Fibroblast of lung (primary cell): ENCODE results near the gene HDAC4. TPM values are rescaled to one million over a fixed set of nuclear protein-coding genes. Genes with fewer than 3 reads are reported as not detected.

Experiments used
- DNase-seq, 2 donors: peaks; one replicate each; pipeline versions ENCODE4 v3.0.0 to v3.0.0-alpha.2; 2010; ENCODE audit warnings: low read depth in 2 of 2
- H2AFZ ChIP-seq: 2 replicates; pipeline ENCODE4 v1.5.1; 2012; ENCODE audit warnings: low read length, control low read depth, inconsistent platforms
- H3K27ac ChIP-seq: 2 replicates; pipeline ENCODE4 v1.5.1; 2011; ENCODE audit warnings: low read length, control low read depth; ENCODE audit not compliant: insufficient read depth
- H3K27me3 ChIP-seq: 2 replicates; pipeline ENCODE4 v1.5.1; 2011; ENCODE audit warnings: mild to moderate bottlenecking, low read length; ENCODE audit not compliant: control insufficient read depth, insufficient read depth
- H3K36me3 ChIP-seq: 2 replicates; pipeline ENCODE4 v1.5.1; 2011; ENCODE audit warnings: low read length; ENCODE audit not compliant: control insufficient read depth, insufficient read depth
- H3K4me1 ChIP-seq: 2 replicates; pipeline ENCODE4 v1.5.1; 2011; ENCODE audit warnings: low read length; ENCODE audit not compliant: control insufficient read depth, insufficient read depth; ENCODE audit errors: extremely low read depth
- H3K4me2 ChIP-seq: 2 replicates; pipeline ENCODE4 v1.5.1; 2011; ENCODE audit warnings: low read length, control low read depth; ENCODE audit not compliant: insufficient read depth; ENCODE audit errors: extremely low read depth
- H3K4me3 ChIP-seq, 4 experiments: fragments of 200-600 bp in 1 of 4; sonication (generic) in 1 of 4; replicated peaks in 1 of 4; 2 replicates each; pipeline ENCODE4 v1.5.1; 2011 to 2016; ENCODE audit warnings: low read length in 4 of 4, low read depth in 3 of 4, mild to moderate bottlenecking in 3 of 4, control low read depth in 2 of 4, inconsistent platforms in 1 of 4, mixed read lengths in 1 of 4; ENCODE audit not compliant: insufficient read depth in 1 of 4; ENCODE audit errors: control extremely low read depth in 1 of 4
- H3K79me2 ChIP-seq: 2 replicates; pipeline ENCODE4 v1.5.1; 2012; ENCODE audit warnings: mild to moderate bottlenecking, low read length, inconsistent platforms; ENCODE audit not compliant: control insufficient read depth, insufficient read depth
- H3K9ac ChIP-seq: 2 replicates; pipeline ENCODE4 v1.5.1; 2011; ENCODE audit warnings: mild to moderate bottlenecking, low read length, control low read depth; ENCODE audit not compliant: insufficient read depth
- H3K9me3 ChIP-seq: 2 replicates; pipeline ENCODE4 v1.5.1; 2012; ENCODE audit warnings: low read depth, low read length; ENCODE audit not compliant: control insufficient read depth, insufficient read depth
- H4K20me1 ChIP-seq: 2 replicates; pipeline ENCODE4 v1.5.1; 2011; ENCODE audit warnings: low read length; ENCODE audit not compliant: control insufficient read depth, insufficient read depth; ENCODE audit errors: extremely low read depth
- EZH2 ChIP-seq: IDR thresholded peaks from 2 replicates; pipeline ENCODE4 v1.5.1; 2012; ENCODE audit warnings: low read length, control low read depth, mild to moderate bottlenecking; ENCODE audit errors: missing control alignments
- polyA plus RNA-seq, 2 donors: library from polyadenylated mRNA; depleted of rRNA in 1 of 2; stranded (reverse) in 1 of 2; unstranded in 1 of 2; fragments of >200 nt; gene quantifications; 2 replicates each; pipeline ENCODE4 v1.2.1, GENCODE V29; 2011 to 2012; ENCODE audit warnings: missing spikeins in 1 of 2
- total RNA-seq: library from RNA; depleted of rRNA; stranded (reverse); fragments of >200 nt; gene quantifications from 2 replicates; pipeline ENCODE4 v1.2.1, GENCODE V29; 2014
- TF ChIP-seq, protein P1 (sequence below), 2 donors: IDR thresholded peaks in 1 of 2; conservative IDR thresholded peaks in 1 of 2; 1 replicate in 1 of 2; 2 replicates in 1 of 2; pipeline ENCODE4 v1.5.1; 2011 to 2012; ENCODE audit warnings: low read length in 2 of 2, control low read depth in 1 of 2, inconsistent platforms in 1 of 2, low read depth in 1 of 2, mild to moderate bottlenecking in 1 of 2

Gene HDAC4
- total and polyA plus RNA-seq, 2 donors (not counting 1 experiment from before 2014, with no cell fraction given): 7.4 to 19.8 TPM

DNA sequence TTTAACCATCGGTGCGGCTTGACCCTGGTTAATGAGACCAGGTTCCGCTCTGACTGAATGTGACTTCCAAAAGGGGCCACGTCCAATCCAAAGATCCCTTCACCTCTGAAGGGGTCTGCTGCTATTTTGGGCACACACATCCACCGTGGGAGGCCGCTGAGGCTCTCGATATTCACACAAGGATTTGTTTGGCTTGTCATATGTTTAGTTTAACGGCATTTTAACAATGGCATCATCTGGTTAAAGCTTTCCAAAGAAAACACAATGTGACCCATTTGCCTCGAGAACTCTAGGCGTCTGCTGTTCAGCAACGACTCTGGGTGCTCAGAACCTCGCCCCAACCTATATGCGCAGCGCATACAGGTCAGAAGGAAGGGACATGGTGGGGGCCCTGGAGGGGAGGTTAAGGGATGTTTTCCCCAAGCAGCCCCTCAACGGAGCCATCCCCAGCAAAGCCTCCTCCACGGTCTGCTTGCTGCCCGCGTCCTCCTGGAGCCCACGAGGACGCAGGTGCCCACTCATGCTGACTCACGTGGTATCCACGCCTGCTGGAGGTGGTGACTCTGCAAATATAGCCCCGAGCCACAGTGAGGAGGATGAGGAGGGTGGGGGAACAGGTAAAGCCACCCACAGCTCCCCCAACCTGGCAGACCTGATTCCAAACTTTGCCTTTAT is 260.3 kb downstream of the HDAC4 start:
- Histone ChIP-seq H3K36me3 (peaks cover 2% of the 10 kb centered on the region), H3K4me1 (no peaks in the 10 kb centered on the region)

GRCh38 chr2:239139566-239139965 is 261.3 kb downstream of the HDAC4 start:
- Histone ChIP-seq H3K27me3 (no peaks in the 10 kb centered on the region), H3K36me3 (peaks cover 2% of the 10 kb centered on the region)
- TF ChIP-seq, protein P1, sequence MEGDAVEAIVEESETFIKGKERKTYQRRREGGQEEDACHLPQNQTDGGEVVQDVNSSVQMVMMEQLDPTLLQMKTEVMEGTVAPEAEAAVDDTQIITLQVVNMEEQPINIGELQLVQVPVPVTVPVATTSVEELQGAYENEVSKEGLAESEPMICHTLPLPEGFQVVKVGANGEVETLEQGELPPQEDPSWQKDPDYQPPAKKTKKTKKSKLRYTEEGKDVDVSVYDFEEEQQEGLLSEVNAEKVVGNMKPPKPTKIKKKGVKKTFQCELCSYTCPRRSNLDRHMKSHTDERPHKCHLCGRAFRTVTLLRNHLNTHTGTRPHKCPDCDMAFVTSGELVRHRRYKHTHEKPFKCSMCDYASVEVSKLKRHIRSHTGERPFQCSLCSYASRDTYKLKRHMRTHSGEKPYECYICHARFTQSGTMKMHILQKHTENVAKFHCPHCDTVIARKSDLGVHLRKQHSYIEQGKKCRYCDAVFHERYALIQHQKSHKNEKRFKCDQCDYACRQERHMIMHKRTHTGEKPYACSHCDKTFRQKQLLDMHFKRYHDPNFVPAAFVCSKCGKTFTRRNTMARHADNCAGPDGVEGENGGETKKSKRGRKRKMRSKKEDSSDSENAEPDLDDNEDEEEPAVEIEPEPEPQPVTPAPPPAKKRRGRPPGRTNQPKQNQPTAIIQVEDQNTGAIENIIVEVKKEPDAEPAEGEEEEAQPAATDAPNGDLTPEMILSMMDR (conservative IDR thresholded peaks at IDR 0.05 in 1 of 2, IDR thresholded peaks at IDR 0.05 in 1 of 2; ENCODE audit: low read depth in 1 of 2, low read length in 2 of 2): no peak
- TF ChIP-seq EZH2: no peak

More for the DNA sequence above, 260.3 kb downstream of the HDAC4 start:
- no peak for TF ChIP-seq EZH2
- H2AFZ ChIP-seq: no peak overlapping the region
- H3K9me3 ChIP-seq: no peaks in the 10 kb centered on the region
- no peaks in the 10 kb centered on the region for H3K79me2 ChIP-seq
- no peaks in the 10 kb centered on the region for H3K27me3 ChIP-seq
- H3K9ac ChIP-seq: no peak overlapping the region
- H3K27ac ChIP-seq: no peak overlapping the region
- H4K20me1 ChIP-seq: no peaks in the 10 kb centered on the region
- DNase-seq: no peak
- H3K4me2 ChIP-seq: no peak overlapping the region
- H3K4me3 ChIP-seq: no peak overlapping the region

GRCh38 chr2:239139101-239139500 is 261.7 kb downstream of the HDAC4 start:
- Histone ChIP-seq H3K4me2 (no peak overlapping the region), H3K36me3 (peaks cover 5% of the 10 kb centered on the region), H3K9me3 (no peaks in the 10 kb centered on the region), H3K27me3 (no peaks in the 10 kb centered on the region), H3K4me3 (no peak overlapping the region), H3K27ac (no peak overlapping the region), H3K9ac (no peak overlapping the region), H2AFZ (no peak overlapping the region), H4K20me1 (no peaks in the 10 kb centered on the region), H3K79me2 (no peaks in the 10 kb centered on the region), H3K4me1 (no peaks in the 10 kb centered on the region)
- no peak for DNase-seq
- TF ChIP-seq, protein P1 (conservative IDR thresholded peaks at IDR 0.05 in 1 of 2, IDR thresholded peaks at IDR 0.05 in 1 of 2; ENCODE audit: low read depth in 1 of 2, low read length in 2 of 2): no peak
- TF ChIP-seq EZH2: no peak

More at GRCh38 chr2:239139566-239139965, 261.3 kb downstream of the HDAC4 start:
- DNase-seq: no peak
- no peak overlapping the region for H2AFZ ChIP-seq
- no peaks in the 10 kb centered on the region for H3K79me2 ChIP-seq
- no peaks in the 10 kb centered on the region for H4K20me1 ChIP-seq
- H3K4me3 ChIP-seq: no peak overlapping the region
- no peaks in the 10 kb centered on the region for H3K4me1 ChIP-seq
- no peak overlapping the region for H3K9ac ChIP-seq
- no peak overlapping the region for H3K27ac ChIP-seq
- H3K9me3 ChIP-seq: no peaks in the 10 kb centered on the region
- H3K4me2 ChIP-seq: no peak overlapping the region
